ENCODE measurements around the gene AIRE.
"Not testable (repeated sequence)": the region's sequence is repeated elsewhere in the genome, so short reads cannot be mapped to it uniquely, and the experiment has no call there.

Gene AIRE

DNA sequence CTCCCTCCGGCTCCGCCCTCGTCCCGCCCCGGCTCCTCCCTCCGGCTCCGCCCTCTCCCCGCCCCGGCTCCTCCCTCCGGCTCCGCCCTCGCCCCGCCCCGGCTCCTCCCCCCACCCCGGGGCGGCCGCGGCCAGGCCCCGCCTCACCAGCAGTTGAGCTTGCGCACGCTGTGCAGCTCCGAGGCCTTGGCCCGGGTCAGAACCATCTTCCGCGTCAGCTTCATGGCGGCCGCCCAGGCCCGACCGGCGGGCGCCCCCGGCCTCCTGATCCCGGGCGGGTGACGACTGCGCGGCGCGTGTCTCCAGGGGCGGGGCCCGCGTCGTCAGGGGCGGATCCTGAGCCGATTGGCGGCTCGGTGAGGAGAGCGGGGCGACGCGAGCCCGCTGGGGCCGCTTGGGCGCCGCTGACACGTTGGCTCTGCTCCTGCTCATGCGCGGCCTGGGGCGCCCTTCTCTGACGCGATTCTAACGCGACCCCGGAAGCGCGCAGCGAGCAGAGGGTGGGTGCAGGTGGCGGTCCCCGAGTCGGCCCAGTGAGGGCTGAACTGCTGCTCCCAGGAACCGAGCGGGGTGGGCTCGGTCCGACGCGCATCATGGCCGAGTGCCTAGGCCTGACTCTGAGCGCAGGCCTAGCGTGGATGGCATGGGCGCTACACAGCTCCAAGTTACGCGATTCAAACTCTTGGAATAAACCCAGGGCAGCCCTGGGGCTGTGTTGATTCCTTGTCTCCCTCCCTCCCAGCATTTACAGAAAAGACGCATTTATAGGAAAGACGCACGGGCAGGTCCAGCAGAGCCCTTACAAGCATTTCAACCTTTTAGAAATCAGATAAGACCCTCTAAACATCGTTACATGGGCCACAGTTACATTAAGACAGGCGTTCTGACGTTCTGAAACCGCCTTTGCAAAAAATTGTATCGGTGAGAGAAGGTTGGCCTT, 53.6 kb downstream of the AIRE start, which contains the start of gene CFAP410:
Gene CFAP410 (minus strand): TSS at position 420 of the 940 bp plus-strand sequence. CDS start 196 bp downstream, at position 224.
- DNase-seq (ENCODE audit: low spot score) = peak; percentile 95

DNA sequence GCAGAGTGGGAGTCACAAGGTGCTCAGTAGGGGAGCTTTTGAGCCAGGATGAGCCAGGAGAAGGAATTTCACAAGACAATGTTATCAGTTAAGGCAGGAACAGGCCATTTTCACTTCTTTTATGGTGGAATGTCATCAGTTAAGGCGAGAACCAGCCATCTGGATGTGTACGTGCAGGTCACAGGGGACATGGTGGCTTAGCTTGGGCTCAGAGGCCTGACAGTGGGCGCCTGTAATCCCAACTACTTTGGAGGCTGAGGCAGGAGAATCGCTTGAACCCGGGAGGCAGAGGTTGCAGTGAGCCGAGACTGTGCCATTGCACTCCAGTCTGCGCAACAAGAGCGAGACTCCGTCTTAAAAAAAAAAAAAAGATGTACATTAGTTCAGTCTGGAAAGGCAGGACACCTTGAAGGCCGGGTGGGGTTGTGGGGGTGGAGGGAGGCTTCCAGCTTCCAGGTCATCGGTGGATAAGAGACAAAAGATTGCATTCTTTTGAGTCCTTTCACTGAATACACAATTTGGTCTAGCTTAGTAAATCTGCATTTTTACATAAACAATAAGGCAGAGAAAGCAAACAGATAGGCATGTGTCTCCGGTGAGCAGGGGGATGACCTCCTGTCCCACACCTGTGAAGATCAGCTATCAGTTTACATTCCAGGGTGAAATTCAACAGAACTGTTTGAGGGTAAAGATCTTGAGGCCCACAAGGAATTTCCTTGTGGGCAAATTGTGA, 56.2 kb downstream of the AIRE start:
- DNase-seq (ENCODE audit: low spot score) = not testable (repeated sequence)

DNA sequence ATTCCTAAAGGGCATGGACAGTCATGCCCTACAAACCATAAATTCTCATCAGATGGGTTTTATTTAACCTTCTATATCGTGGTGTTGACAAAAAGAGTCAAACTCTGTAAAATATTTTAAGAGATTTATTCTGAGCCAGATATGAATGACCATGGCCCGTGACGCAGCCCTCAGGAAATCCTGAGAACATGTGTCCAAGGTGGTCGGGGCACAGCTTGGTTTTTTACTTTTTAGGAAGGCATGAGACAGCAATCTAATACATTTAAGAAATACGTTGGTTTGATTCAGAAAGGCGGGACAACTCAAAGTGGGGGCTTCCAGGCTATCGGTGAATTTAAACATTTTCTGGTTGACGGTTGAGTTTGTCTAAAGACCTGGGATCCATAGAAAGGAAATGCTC, 57.3 kb downstream of the AIRE start:
- not testable (repeated sequence) for DNase-seq (ENCODE audit: low spot score)

DNA sequence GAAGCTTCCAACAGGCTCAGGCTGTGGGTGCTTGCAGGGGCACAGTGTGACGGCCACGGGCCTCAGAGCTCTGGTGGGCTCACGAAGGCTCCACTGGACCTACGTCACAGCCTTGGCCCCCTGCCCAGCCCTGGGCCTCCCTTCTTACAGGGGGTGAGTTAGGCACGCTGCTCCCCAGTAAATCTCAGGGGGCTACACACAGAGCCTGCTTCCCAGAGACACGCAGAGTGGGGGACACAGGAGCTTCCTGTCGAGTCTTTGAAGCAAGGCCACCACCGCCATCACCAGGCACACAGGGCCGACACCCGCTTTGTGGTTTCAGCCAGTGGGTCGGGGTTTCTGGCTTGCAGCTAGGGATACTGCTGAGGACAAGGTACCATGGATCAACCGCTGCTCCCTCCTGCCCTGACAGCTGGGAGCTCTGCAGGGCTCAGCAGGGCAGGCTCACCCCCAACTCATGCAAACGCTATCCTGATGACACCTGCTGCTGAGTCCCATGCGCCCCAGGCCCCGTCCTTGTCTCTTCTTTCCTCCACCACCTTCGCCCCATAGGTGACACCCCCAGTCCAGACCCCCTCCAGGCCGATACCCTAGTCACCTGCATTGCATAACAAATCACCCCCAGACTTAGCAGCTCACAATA, 59.0 kb downstream of the AIRE start:
- DNase-seq (ENCODE audit: low spot score) = no peak

DNA sequence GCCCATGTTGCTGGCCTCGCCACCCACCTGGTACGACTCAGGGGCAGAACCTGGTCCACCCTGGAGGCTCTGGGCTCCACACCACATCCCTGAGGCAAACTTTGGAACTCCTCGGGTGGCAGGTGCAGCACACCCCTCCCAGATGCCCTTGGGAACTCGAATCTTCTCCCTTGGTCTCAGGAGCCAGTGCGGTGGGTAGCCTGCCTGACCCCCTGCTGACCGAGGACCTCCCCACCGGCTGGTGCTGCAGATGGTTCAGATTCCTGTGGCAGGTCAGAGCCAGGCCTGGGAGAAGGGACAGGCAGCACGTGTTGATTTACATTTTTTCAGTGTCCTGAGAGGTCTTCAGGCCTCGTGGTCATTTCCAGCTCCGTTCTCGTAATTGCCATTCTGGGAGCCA, 59.8 kb downstream of the AIRE start:
- no peak for DNase-seq (ENCODE audit: low spot score)

DNA sequence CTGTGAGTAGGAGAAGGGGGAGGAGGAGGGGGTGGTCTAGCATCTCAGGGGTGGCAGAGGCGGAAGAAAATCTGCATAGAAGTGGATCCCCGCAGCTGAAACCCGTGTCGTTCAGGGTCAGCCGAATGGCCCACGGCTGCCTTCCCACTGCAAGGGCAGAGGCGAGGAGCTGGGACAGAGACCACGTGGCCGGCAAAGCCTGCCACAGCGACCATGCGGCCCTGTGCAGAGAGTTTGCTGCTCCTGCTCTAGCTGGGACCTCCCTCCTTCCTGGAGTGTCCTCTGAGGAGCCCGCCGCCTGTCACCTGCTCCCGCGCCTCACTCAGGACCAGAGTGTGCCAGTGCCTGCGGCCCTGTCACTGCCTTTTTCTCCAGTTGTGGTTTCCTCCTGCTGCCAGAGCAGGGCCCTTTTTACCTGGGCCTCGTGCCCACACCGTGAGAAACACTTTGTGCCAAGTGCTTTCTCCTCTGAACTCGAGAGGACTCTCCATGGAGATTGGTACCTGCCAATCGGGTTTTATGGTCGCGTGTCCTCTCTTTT, 62.3 kb downstream of the AIRE start:
- no peak for DNase-seq (ENCODE audit: low spot score)
